Thoracic aorta (tissue), 2 donors: ENCODE results near the gene STAMBPL1. TPM values are rescaled to one million over a fixed set of nuclear protein-coding genes. Genes with fewer than 3 reads are reported as not detected.

ENCODE experiments used
- ATAC-seq: fragments of 150-250 bp; one replicate; pipeline ENCODE4 v1.8.0; 2017; ENCODE audit warnings: low read depth; ENCODE audit not compliant: insufficient number of reproducible peaks, low FRiP score
- DNase-seq: peaks from one replicate; pipeline ENCODE4 v3.0.0-alpha.2; 2020; ENCODE audit warnings: low spot score
- H3K27ac ChIP-seq, 2 donors: fragments of 200-600 bp; sonication (generic); 1 replicate in 1 of 2; 2 replicates in 1 of 2; pipeline ENCODE4 v1.5.1; 2016; ENCODE audit warnings: mild to moderate bottlenecking in 2 of 2, moderate library complexity in 2 of 2
- H3K27me3 ChIP-seq: fragments of 200-600 bp; sonication (generic); replicated peaks from 2 replicates; pipeline ENCODE4 v1.6.0; 2016; ENCODE audit warnings: mild to moderate bottlenecking; ENCODE audit not compliant: insufficient read depth
- H3K36me3 ChIP-seq: fragments of 200-600 bp; sonication (generic); one replicate; pipeline ENCODE4 v1.5.1; 2016
- H3K4me1 ChIP-seq, 2 donors: fragments of 200-600 bp; sonication (generic); 1 replicate in 1 of 2; 2 replicates in 1 of 2; pipeline versions ENCODE4 v1.5.1 to v1.6.0; 2016; ENCODE audit warnings: low read depth in 2 of 2, mild to moderate bottlenecking in 1 of 2; ENCODE audit not compliant: control insufficient read depth in 1 of 2
- H3K4me3 ChIP-seq: fragments of 200-600 bp; sonication (generic); 2 replicates; pipeline ENCODE4 v1.5.1; 2016; ENCODE audit warnings: mild to moderate bottlenecking
- H3K9me3 ChIP-seq: fragments of 200-600 bp; sonication (generic); 2 replicates; pipeline ENCODE4 v1.5.1; 2016
- CTCF ChIP-seq: fragments of 200-600 bp; sonication (generic); IDR thresholded peaks from one replicate; pipeline ENCODE4 v1.5.1; 2019; ENCODE audit warnings: antibody characterized with exemption
- total RNA-seq, 2 donors: library from RNA; depleted of rRNA; stranded (reverse); fragments of >200 nt; gene quantifications; one replicate each; pipeline versions ENCODE4 v1.1.0 to v1.2.3, GENCODE V29; 2016

Gene STAMBPL1
- total RNA-seq, 2 donors from 2014 or later, result 2.2 to 10.0 TPM

DNA sequence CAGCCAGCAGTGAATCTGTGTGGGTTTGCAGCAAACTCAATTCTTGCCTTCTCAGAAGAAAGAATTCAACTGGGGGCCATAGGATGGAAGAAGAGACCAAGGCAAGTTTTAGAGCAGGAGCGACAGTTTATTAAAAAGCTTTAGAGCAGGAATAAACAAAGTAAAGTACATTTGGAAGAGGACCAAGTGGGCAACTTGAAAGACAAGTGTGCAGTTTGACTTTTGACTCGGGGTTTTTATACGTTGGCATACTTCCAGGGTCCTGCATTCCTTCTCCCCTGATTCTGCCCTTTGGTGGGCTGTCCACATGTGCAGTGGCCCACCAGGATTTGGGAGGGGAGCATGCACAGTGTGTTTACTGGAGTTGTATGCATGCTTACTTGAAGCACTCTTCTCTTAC, 25.4 kb upstream of the STAMBPL1 start:
- DNase-seq (no peak), ATAC-seq (no peak)
- no peak overlapping the region for H3K27ac ChIP-seq
- no peaks in the 10 kb centered on the region for H3K9me3 ChIP-seq
- no peak for TF ChIP-seq CTCF
- H3K27me3 ChIP-seq, result no peaks in the 10 kb centered on the region
- H3K36me3 ChIP-seq, result no peaks in the 10 kb centered on the region
- no peak overlapping the region for H3K4me3 ChIP-seq
- H3K4me1 ChIP-seq, result no peaks in the 10 kb centered on the region

DNA sequence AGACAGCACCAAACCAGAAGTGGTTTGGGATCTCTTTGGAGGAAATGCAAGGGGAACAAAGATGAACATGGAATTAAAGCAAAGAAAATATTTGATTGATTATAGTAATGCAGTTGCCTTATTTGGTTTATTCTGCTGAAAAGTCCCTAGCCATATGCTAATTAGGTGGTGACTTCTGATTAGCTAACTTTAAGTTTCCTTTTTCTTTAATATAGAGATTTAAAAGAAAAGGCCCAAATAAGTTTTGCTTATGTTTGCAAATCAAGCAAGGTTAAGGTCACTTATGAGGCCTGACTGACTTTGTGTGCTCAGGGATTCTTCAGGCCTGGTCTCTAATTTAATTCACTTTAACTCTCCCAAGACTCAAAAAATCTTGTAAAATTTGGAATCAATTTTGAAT, 22.2 kb upstream of the STAMBPL1 start:
- Histone ChIP-seq H3K4me1 (no peaks in the 10 kb centered on the region), H3K27ac (no peak overlapping the region), H3K9me3 (no peaks in the 10 kb centered on the region), H3K27me3 (no peaks in the 10 kb centered on the region), H3K4me3 (no peak overlapping the region), H3K36me3 (no peaks in the 10 kb centered on the region)
- no peak for TF ChIP-seq CTCF
- ATAC-seq (no peak), DNase-seq (no peak)

DNA sequence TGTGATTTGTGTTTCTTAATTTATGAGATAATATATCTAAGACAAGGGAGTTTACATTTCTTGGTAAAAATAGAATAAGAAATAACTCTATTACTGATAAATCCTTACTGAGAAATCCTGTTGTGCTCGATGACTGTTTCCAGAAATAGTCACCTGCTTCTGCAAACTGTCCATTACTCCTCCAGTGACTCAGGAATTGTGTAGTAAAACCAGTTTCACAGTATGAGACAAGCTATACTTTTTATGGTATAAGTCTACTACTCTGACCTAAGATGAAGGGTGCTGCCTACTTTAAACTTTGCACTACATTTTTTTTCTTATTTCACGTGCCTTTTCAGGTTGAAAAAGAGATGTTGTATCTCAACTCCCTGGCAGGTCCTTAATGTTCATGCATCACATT, 21.6 kb upstream of the STAMBPL1 start:
- no peaks in the 10 kb centered on the region for H3K36me3 ChIP-seq
- H3K9me3 ChIP-seq, result no peaks in the 10 kb centered on the region
- H3K4me3 ChIP-seq, result no peak overlapping the region
- no peak for TF ChIP-seq CTCF
- H3K4me1 ChIP-seq, result no peaks in the 10 kb centered on the region
- no peaks in the 10 kb centered on the region for H3K27me3 ChIP-seq
- no peak for ATAC-seq
- no peak for DNase-seq
- H3K27ac ChIP-seq, result no peak overlapping the region

DNA sequence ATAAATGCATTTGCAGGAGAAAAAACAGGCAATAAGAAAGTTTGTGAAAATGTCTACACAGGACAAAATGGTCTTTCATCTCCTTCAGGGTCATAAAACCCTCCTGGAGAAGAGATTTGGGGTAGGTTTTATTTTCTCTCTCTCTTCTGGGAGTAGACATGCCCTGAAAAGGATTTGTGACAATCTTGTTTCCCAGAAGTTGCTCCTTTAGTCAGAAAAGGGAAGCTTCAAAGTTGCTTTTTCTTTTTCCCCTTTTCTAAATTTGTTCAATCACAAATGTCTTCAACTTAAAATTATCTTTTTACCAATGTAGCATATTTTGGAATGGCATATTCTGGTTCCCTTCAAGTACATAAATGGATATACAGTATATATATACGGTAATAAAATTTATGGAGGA, 19.0 kb upstream of the STAMBPL1 start:
- Histone ChIP-seq H3K27me3 (no peaks in the 10 kb centered on the region), H3K9me3 (no peaks in the 10 kb centered on the region), H3K36me3 (no peaks in the 10 kb centered on the region), H3K27ac (no peak overlapping the region), H3K4me1 (no peaks in the 10 kb centered on the region), H3K4me3 (no peak overlapping the region)
- DNase-seq (no peak), ATAC-seq (no peak)
- TF ChIP-seq CTCF, result no peak

DNA sequence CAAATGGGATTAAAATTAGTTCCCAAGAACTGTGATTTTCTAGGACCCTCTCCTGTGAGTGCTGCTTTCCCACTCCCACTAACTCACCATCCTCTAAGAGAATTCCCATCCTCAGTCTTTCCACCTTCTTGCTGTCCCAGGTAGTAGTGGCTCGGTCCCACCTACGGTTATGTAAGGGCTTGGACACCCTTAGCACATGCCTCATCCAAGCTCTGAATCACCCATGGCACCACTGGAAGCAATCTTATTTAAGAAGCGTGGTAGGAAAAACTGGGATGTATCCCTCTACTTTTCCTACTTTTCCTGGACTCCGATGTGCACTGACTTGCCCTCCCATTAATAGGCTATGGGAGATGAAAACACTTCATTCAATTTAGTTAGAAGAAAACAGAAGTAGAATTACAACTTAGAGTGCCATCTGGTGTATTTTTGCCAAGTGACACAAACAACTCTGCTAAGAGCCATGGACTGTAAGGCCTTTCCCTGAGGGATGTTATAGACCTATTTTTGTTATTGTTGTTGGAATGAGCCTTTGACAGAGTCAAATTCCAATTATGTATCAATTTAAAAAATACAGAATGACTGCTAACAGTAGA, 14.7 kb upstream of the STAMBPL1 start:
- Histone ChIP-seq H3K36me3 (no peaks in the 10 kb centered on the region), H3K9me3 (no peaks in the 10 kb centered on the region), H3K27ac (no peak overlapping the region), H3K27me3 (no peaks in the 10 kb centered on the region), H3K4me3 (no peak overlapping the region), H3K4me1 (no peaks in the 10 kb centered on the region)
- TF ChIP-seq CTCF, result no peak
- ATAC-seq (no peak), DNase-seq (no peak)
